SH-SY5Y (cell line): ENCODE results near the gene LMNA.

Source experiments
- GATA2 ChIP-seq: IDR thresholded peaks from 2 replicates; pipeline ENCODE4 v1.6.1; 2011; ENCODE audit warnings: mild to moderate bottlenecking, low read depth, low read length
- GATA3 ChIP-seq: IDR thresholded peaks from 2 replicates; pipeline ENCODE4 v1.6.1; 2011; ENCODE audit warnings: low read depth, mild to moderate bottlenecking, low read length, moderate library complexity

LMNA gene

GRCh38 chr1:156120318-156120717 lies 5.8 kb downstream of the LMNA start:
- TF ChIP-seq GATA2 = no peak
- TF ChIP-seq GATA3 = no peak

- TF ChIP-seq GATA2 = no peak
- TF ChIP-seq GATA3 = no peak
These were observed 6.9 kb downstream of the LMNA start for GRCh38 chr1:156121457-156121856.

GRCh38 chr1:156122086-156122485 lies 7.6 kb downstream of the LMNA start:
- TF ChIP-seq GATA3 = no peak
- no peak for TF ChIP-seq GATA2

- TF ChIP-seq GATA2 (no peak), GATA3 (no peak)
These were observed 8.2 kb downstream of the LMNA start for GRCh38 chr1:156122519-156123355.

GRCh38 chr1:156123356-156124196 lies 9.1 kb downstream of the LMNA start:
- TF ChIP-seq GATA2 (peak; percentile 33; the same call in 1 of the 2 replicates), GATA3 (no peak)

GRCh38 chr1:156124557-156125483 lies 10.3 kb downstream of the LMNA start:
- TF ChIP-seq GATA3 (no peak), GATA2 (no peak)

- TF ChIP-seq GATA3 = no peak
- TF ChIP-seq GATA2 = peak; percentile 91
These were observed 11.6 kb downstream of the LMNA start for GRCh38 chr1:156126043-156126629.

- TF ChIP-seq GATA3 (no peak), GATA2 (no peak)
These were observed 12.4 kb downstream of the LMNA start for GRCh38 chr1:156126630-156127534.

- TF ChIP-seq GATA3 = no peak
- no peak for TF ChIP-seq GATA2
These were observed 13.8 kb downstream of the LMNA start for GRCh38 chr1:156128308-156128653.

GRCh38 chr1:156128654-156129597 lies 14.4 kb downstream of the LMNA start:
- TF ChIP-seq GATA2 = no peak
- TF ChIP-seq GATA3 = no peak
